ENCODE results near the gene ENKUR. TPM values are rescaled to one million over a fixed set of nuclear protein-coding genes. Genes with fewer than 3 reads are reported as not detected.
"Not testable (repeated sequence)": the region's sequence is repeated elsewhere in the genome, so short reads cannot be mapped to it uniquely, and the experiment has no call there.

ENKUR gene
- total RNA-seq, 1 experiment from 2014 or later, result 0.13 TPM

- Histone ChIP-seq H3K4me3 (ENCODE audit: low read depth in 2 of 2, low read length in 2 of 2) (no peak overlapping the region), H3K4me1 (ENCODE audit: control insufficient read depth, insufficient read depth, low read length) (peaks cover 11% of the 10 kb centered on the region), H3K36me3 (ENCODE audit: control insufficient read depth, insufficient read depth, low read length) (no peaks in the 10 kb centered on the region), H3K27ac (ENCODE audit: low read length) (peak overlapping the region; percentile 17), H3K27me3 (ENCODE audit: control insufficient read depth, insufficient read depth, low read length) (no peaks in the 10 kb centered on the region), H3K9me3 (ENCODE audit: control insufficient read depth, insufficient read depth, low read depth, low read length) (no peaks in the 10 kb centered on the region)
- peak; percentile 42; the same call in 1 of the 2 replicates for ATAC-seq
- POLR2A ChIA-PET, result no interaction called here
- no peak for TF ChIP-seq POLR2AphosphoS5 (IDR thresholded peaks at IDR 0.05; ENCODE audit: low read depth, low read length)
- no peak for TF ChIP-seq REST (IDR thresholded peaks at IDR 0.05; ENCODE audit: insufficient read depth in 1 of 2, low read depth in 2 of 2, low read length in 1 of 2)
- TF ChIP-seq CTCF (IDR thresholded peaks at IDR 0.05), result no peak
- TF ChIP-seq SIN3A (IDR thresholded peaks at IDR 0.05; ENCODE audit: borderline replicate concordance, insufficient read depth, low read depth, low read length), result no peak
- TF ChIP-seq TCF7L2 (IDR thresholded peaks at IDR 0.05; ENCODE audit: low read depth, low read length), result no peak
- intact Hi-C loops (cut with micrococcal nuclease; ENCODE audit: unreplicated experiment) (loop anchor here (10.0 kb wide), 1 partner anchor 234 kb away; the partner anchor contains the start of gene ARHGAP21), in situ Hi-C loops (cut with HindIII; ENCODE audit: low pct_unique_long_range_greater_than_20kb, low sequenced_read_pairs) (no loop called here)
- CTCF ChIA-PET, result no interaction called here
- no TSS peak for BruUV-seq (replicated peaks)
- no peak for DNase-seq (ENCODE audit: low read depth, low spot score)
Observed at GRCh38 chr10:24958721-24959381, 57.1 kb downstream of the ENKUR start.

- Histone ChIP-seq H3K36me3 (ENCODE audit: control insufficient read depth, insufficient read depth, low read length) (no peaks in the 10 kb centered on the region), H3K9me3 (ENCODE audit: control insufficient read depth, insufficient read depth, low read depth, low read length) (no peaks in the 10 kb centered on the region), H3K4me1 (ENCODE audit: control insufficient read depth, insufficient read depth, low read length) (peaks cover 17% of the 10 kb centered on the region), H3K27me3 (ENCODE audit: control insufficient read depth, insufficient read depth, low read length) (no peaks in the 10 kb centered on the region), H3K4me3 (ENCODE audit: low read depth in 2 of 2, low read length in 2 of 2) (no peak overlapping the region), H3K27ac (ENCODE audit: low read length) (peak overlapping the region; percentile 17)
- in situ Hi-C loops (cut with HindIII; ENCODE audit: low pct_unique_long_range_greater_than_20kb, low sequenced_read_pairs) (no loop called here), intact Hi-C loops (cut with micrococcal nuclease; ENCODE audit: unreplicated experiment) (loop anchor here (10.0 kb wide), 1 partner anchor 233 kb away; the partner anchor contains the start of gene ARHGAP21)
- POLR2A ChIA-PET, result no interaction called here
- no TSS peak for BruUV-seq (replicated peaks)
- TF ChIP-seq SIN3A (IDR thresholded peaks at IDR 0.05; ENCODE audit: borderline replicate concordance, insufficient read depth, low read depth, low read length), result no peak
- no peak; the same call in 1 of the 2 replicates for ATAC-seq
- DNase-seq (ENCODE audit: low read depth, low spot score), result no peak
- CTCF ChIA-PET, result no interaction called here
Observed at GRCh38 chr10:24958091-24958720, 57.8 kb downstream of the ENKUR start.

GRCh38 chr10:24957624-24958051 lies 58.3 kb downstream of the ENKUR start:
- intact Hi-C loops (cut with micrococcal nuclease; ENCODE audit: unreplicated experiment), result loop anchor here (10.0 kb wide), 1 partner anchor 233 kb away; the partner anchor contains the start of gene ARHGAP21
- POLR2A ChIA-PET, result not testable (repeated sequence)
- peaks cover 19% of the 10 kb centered on the region for H3K4me1 ChIP-seq (ENCODE audit: control insufficient read depth, insufficient read depth, low read length)

More at GRCh38 chr10:24957624-24958051, 58.3 kb downstream of the ENKUR start:
- H3K27ac ChIP-seq (ENCODE audit: low read length); CTCF ChIA-PET; ATAC-seq; H3K4me3 ChIP-seq (ENCODE audit: low read depth in 2 of 2, low read length in 2 of 2); BruUV-seq (replicated peaks); H3K36me3 ChIP-seq (ENCODE audit: control insufficient read depth, insufficient read depth, low read length); H3K27me3 ChIP-seq (ENCODE audit: control insufficient read depth, insufficient read depth, low read length); DNase-seq (ENCODE audit: low read depth, low spot score); H3K9me3 ChIP-seq (ENCODE audit: control insufficient read depth, insufficient read depth, low read depth, low read length); in situ Hi-C loops (cut with HindIII; ENCODE audit: low pct_unique_long_range_greater_than_20kb, low sequenced_read_pairs): not testable (repeated sequence)
